Keratinocyte (primary cell): ENCODE results near the gene STRN4. TPM values are rescaled to one million over a fixed set of nuclear protein-coding genes. Genes with fewer than 3 reads are reported as not detected.

Experiments
- DNase-seq: peaks from one replicate; pipeline ENCODE4 v3.0.0-alpha.2; 2011; ENCODE audit warnings: low read depth, missing footprints, low spot score
- FAIRE-seq: peaks from 2 replicates; lab custom pipeline; 2011; peaks lifted over from hg19 to GRCh38; lab: Jason Lieb, UNC
- H2AFZ ChIP-seq: 2 replicates; pipeline ENCODE4 v1.6.0; 2012; ENCODE audit warnings: low read length, control low read depth, inconsistent platforms; ENCODE audit not compliant: control insufficient read depth
- H3K27ac ChIP-seq: 2 replicates; pipeline ENCODE4 v1.5.1; 2011; ENCODE audit warnings: low read length; ENCODE audit not compliant: control insufficient read depth, insufficient read depth
- H3K27me3 ChIP-seq: 3 replicates; pipeline ENCODE4 v1.6.0; 2011; ENCODE audit warnings: low read length; ENCODE audit not compliant: control insufficient read depth, insufficient read depth; ENCODE audit errors: extremely low read depth
- H3K36me3 ChIP-seq, 2 experiments: 2 replicates in 1 of 2; 3 replicates in 1 of 2; pipeline ENCODE4 v1.5.1; 2011; ENCODE audit warnings: low read length in 2 of 2, mild to moderate bottlenecking in 1 of 2; ENCODE audit not compliant: control insufficient read depth in 2 of 2, insufficient read depth in 2 of 2; ENCODE audit errors: extremely low read depth in 1 of 2
- H3K4me1 ChIP-seq: 3 replicates; pipeline ENCODE4 v1.5.1; 2011; ENCODE audit warnings: low read length; ENCODE audit not compliant: control insufficient read depth, insufficient read depth; ENCODE audit errors: extremely low read depth
- H3K4me2 ChIP-seq: 3 replicates; pipeline ENCODE4 v1.6.0; 2011; ENCODE audit warnings: low read depth, low read length; ENCODE audit not compliant: control insufficient read depth, insufficient read depth; ENCODE audit errors: extremely low read depth
- H3K4me3 ChIP-seq, 3 experiments: fragments of 200-600 bp in 1 of 3; sonication (generic) in 1 of 3; 2 replicates in 2 of 3; 3 replicates in 1 of 3; pipeline ENCODE4 v1.5.1; 2011 to 2016; ENCODE audit warnings: low read length in 3 of 3, mild to moderate bottlenecking in 3 of 3, control low read depth in 2 of 3, inconsistent platforms in 1 of 3, low read depth in 1 of 3, mixed read lengths in 1 of 3, mixed run types in 1 of 3, moderate library complexity in 1 of 3; ENCODE audit not compliant: control insufficient read depth in 2 of 3, insufficient read depth in 2 of 3; ENCODE audit errors: extremely low read depth in 1 of 3
- H3K79me2 ChIP-seq: 2 replicates; pipeline ENCODE4 v1.6.0; 2012; ENCODE audit warnings: low read length; ENCODE audit not compliant: control insufficient read depth, insufficient read depth
- H3K9ac ChIP-seq: 3 replicates; pipeline ENCODE4 v1.6.0; 2011; ENCODE audit warnings: low read length; ENCODE audit not compliant: control insufficient read depth, insufficient read depth; ENCODE audit errors: extremely low read depth
- H3K9me1 ChIP-seq: 3 replicates; pipeline ENCODE4 v1.6.0; 2011; ENCODE audit warnings: low read length; ENCODE audit not compliant: control insufficient read depth, insufficient read depth; ENCODE audit errors: extremely low read depth
- H3K9me3 ChIP-seq: 2 replicates; pipeline ENCODE4 v1.5.1; 2012; ENCODE audit warnings: low read depth, low read length; ENCODE audit not compliant: control insufficient read depth
- H4K20me1 ChIP-seq: 3 replicates; pipeline ENCODE4 v1.6.0; 2011; ENCODE audit warnings: low read length; ENCODE audit not compliant: control insufficient read depth, insufficient read depth; ENCODE audit errors: extremely low read depth
- CTCF ChIP-seq, 3 experiments: IDR thresholded peaks in 1 of 3; conservative IDR thresholded peaks in 1 of 3; optimal IDR thresholded peaks in 1 of 3; 2 replicates in 2 of 3; 3 replicates in 1 of 3; pipeline versions ENCODE3 to v1.5.1; 2011; ENCODE audit warnings: low read length in 3 of 3, mild to moderate bottlenecking in 3 of 3, moderate library complexity in 2 of 3, control low read depth in 1 of 3, inconsistent platforms in 1 of 3; ENCODE audit not compliant: insufficient read depth in 2 of 3; ENCODE audit errors: extremely low read depth in 1 of 3
- EZH2 ChIP-seq: IDR thresholded peaks from one replicate; pipeline ENCODE4 v1.6.1; 2012; ENCODE audit warnings: inconsistent platforms, mild to moderate bottlenecking, low read length, moderate library complexity
- dilution Hi-C: fragments of 300-500 bp; cut with MboI; formaldehyde crosslinking; loops from one replicate; pipeline ENCODE4 v1.7.0; 2020; ENCODE audit warnings: low sequenced_read_pairs; ENCODE audit not compliant: extremely low pct_ligation_motif_present
- polyA plus RNA-seq, 5 experiments: library from polyadenylated mRNA; depleted of rRNA in 3 of 5; stranded (reverse) in 3 of 5; stranded (forward) in 1 of 5; unstranded in 1 of 5; fragments of >200 nt; gene quantifications; 1 replicate in 1 of 5; 2 replicates in 3 of 5; 3 replicates in 1 of 5; pipeline versions ENCODE4 v1.2.1 to v1.2.3, GENCODE V29; 2011 to 2012; ENCODE audit warnings: missing spikeins in 2 of 5, low read depth in 1 of 5, low replicate concordance in 1 of 5

The STRN4 gene
- polyA plus RNA-seq, 1 donor (not counting 4 experiments of a cell fraction or from before 2014, with no cell fraction given): 37.3 TPM

DNA sequence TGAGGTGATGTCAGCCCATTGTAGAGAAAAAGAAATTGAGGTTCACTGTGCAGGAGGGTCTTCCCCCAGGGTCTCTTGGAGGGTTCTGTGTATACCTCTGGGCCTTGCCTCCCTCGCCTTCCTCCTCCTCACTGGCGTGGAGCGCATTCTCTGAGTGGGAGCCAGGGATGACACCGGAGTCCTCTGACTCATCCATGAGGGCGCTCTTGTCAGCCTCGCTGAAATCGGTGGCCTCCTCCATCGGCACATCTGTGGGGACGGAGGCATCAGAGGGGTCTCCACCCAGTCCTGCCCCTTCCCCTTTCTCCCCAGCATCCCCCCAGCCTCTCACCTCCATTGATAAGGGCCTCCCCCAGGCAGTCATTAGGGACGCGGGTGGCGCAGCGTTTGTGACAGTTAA is 45.5 kb downstream of the STRN4 start:
- Histone ChIP-seq H3K9me3 (no peaks in the 10 kb centered on the region), H3K4me2 (no peak overlapping the region), H2AFZ (no peak overlapping the region), H4K20me1 (no peaks in the 10 kb centered on the region), H3K27me3 (no peaks in the 10 kb centered on the region), H3K27ac (no peak overlapping the region), H3K79me2 (no peaks in the 10 kb centered on the region), H3K9me1 (no peaks in the 10 kb centered on the region), H3K9ac (no peak overlapping the region), H3K4me1 (peaks cover 2% of the 10 kb centered on the region), H3K36me3 (peaks cover 41 to 54% of the 10 kb centered on the region in 2 experiments), H3K4me3 (no peak overlapping the region)
- FAIRE-seq: no peak
- dilution Hi-C loops: no loop called here
- TF ChIP-seq CTCF (optimal IDR thresholded peaks at IDR 0.05 in 1 of 3, IDR thresholded peaks at IDR 0.05 in 1 of 3, conservative IDR thresholded peaks at IDR 0.05 in 1 of 3; ENCODE audit: extremely low read depth in 1 of 3, insufficient read depth in 2 of 3, low read length in 3 of 3) (no peak), EZH2 (no peak)
- DNase-seq: no peak

- FAIRE-seq: no peak
- Histone ChIP-seq H3K36me3 (peaks cover 43 to 55% of the 10 kb centered on the region in 2 experiments), H3K27ac (no peak overlapping the region), H3K9me1 (no peaks in the 10 kb centered on the region), H3K9me3 (no peaks in the 10 kb centered on the region), H3K4me2 (no peak overlapping the region), H3K79me2 (no peaks in the 10 kb centered on the region), H2AFZ (no peak overlapping the region), H3K27me3 (no peaks in the 10 kb centered on the region), H3K4me1 (peaks cover 2% of the 10 kb centered on the region), H3K4me3 (no peak overlapping the region), H4K20me1 (no peaks in the 10 kb centered on the region), H3K9ac (no peak overlapping the region)
- dilution Hi-C loops: no loop called here
- TF ChIP-seq EZH2 (no peak), CTCF (optimal IDR thresholded peaks at IDR 0.05 in 1 of 3, IDR thresholded peaks at IDR 0.05 in 1 of 3, conservative IDR thresholded peaks at IDR 0.05 in 1 of 3; ENCODE audit: extremely low read depth in 1 of 3, insufficient read depth in 2 of 3, low read length in 3 of 3) (no peak)
- DNase-seq: no peak
These were observed 47.6 kb downstream of the STRN4 start for GRCh38 chr19:46698395-46699321.
